Sigmoid colon (tissue), 7 donors: Measurements from ENCODE around the gene HOOK2. TPM values are rescaled to one million over a fixed set of nuclear protein-coding genes. Genes with fewer than 3 reads are reported as not detected.

ENCODE experiments used
- DNase-seq: peaks from one replicate; pipeline ENCODE4 v3.0.0-alpha.2; 2019
- H3K27ac ChIP-seq, 4 donors: fragments of 200-600 bp; sonication (generic); one replicate each; pipeline ENCODE4 v1.5.1; 2016 to 2019; ENCODE audit warnings: mild to moderate bottlenecking in 1 of 4
- H3K27me3 ChIP-seq, 3 donors: fragments of 200-600 bp; sonication (generic); one replicate each; pipeline ENCODE4 v1.5.1; 2019; ENCODE audit warnings: mild to moderate bottlenecking in 1 of 3
- H3K36me3 ChIP-seq, 4 donors: fragments of 200-600 bp; sonication (generic); one replicate each; pipeline ENCODE4 v1.5.1; 2016 to 2019
- H3K4me1 ChIP-seq, 4 donors: fragments of 200-600 bp; sonication (generic); one replicate each; pipeline ENCODE4 v1.5.1; 2017 to 2019
- H3K4me3 ChIP-seq, 4 donors: fragments of 200-600 bp; sonication (generic); one replicate each; pipeline ENCODE4 v1.5.1; 2017 to 2019; ENCODE audit warnings: mild to moderate bottlenecking in 2 of 4, moderate library complexity in 1 of 4
- H3K9me3 ChIP-seq, 4 donors: fragments of 200-600 bp in 3 of 4; sonication (generic) in 3 of 4; one replicate each; pipeline versions ENCODE4 v1.5.1 to v1.6.1; 2013 to 2019
- EP300 ChIP-seq, 4 donors: sonication (generic); formaldehyde crosslinking; IDR thresholded peaks; one replicate each; pipeline ENCODE4 v1.6.1; 2017; ENCODE audit warnings: antibody characterized with exemption in 4 of 4
- POLR2A ChIP-seq, 2 donors: fragments of 450-650 bp; IDR thresholded peaks; one replicate each; pipeline ENCODE4 v1.6.1; 2016; ENCODE audit warnings: antibody characterized with exemption in 2 of 2, mild to moderate bottlenecking in 2 of 2, moderate library complexity in 2 of 2
- POLR2AphosphoS5 ChIP-seq, 4 donors: sonication (generic); formaldehyde crosslinking; IDR thresholded peaks; one replicate each; pipeline ENCODE4 v1.6.1; 2017; ENCODE audit warnings: antibody characterized with exemption in 4 of 4
- WGBS, 2 donors: extraction: QIAGEN DNeasy Blood & Tissue Kit; methylation state at CpG; one replicate each; pipeline ENCODE4 v1.1.7; 2013; 5-methylcytosine and 5-hydroxymethylcytosine counted together
- intact Hi-C: fragments of 100-400 bp; cut with DNase I; formaldehyde crosslinking; loops from one replicate; pipeline ENCODE4 v1.15.1; 2023
- polyA plus RNA-seq, 3 donors: library from polyadenylated mRNA; stranded (reverse); fragments of 200-250 nt; gene quantifications; one replicate each; pipeline ENCODE4 v1.2.3, GENCODE V29; 2013
- total RNA-seq, 4 donors: library from RNA; depleted of rRNA; stranded (reverse); fragments of >200 nt; gene quantifications; one replicate each; pipeline ENCODE4 v1.1.0, GENCODE V29; 2016
- TF ChIP-seq, protein P1 (sequence below), 4 experiments: fragments of 450-650 bp in 3 of 4; fragments of 200-600 bp in 1 of 4; IDR thresholded peaks; one replicate each; pipeline ENCODE4 v1.5.1; 2016 to 2019; ENCODE audit warnings: antibody characterized with exemption in 4 of 4, mild to moderate bottlenecking in 3 of 4, moderate library complexity in 2 of 4
- donor health status: healthy with polysubstance abuse.
- donor health status: Bipolar disorder and iron deficiency.
- donor health status: healthy.

The HOOK2 gene
- total and polyA plus RNA-seq, 7 donors, result 10.2 to 80.4 (median 36.0) TPM

DNA sequence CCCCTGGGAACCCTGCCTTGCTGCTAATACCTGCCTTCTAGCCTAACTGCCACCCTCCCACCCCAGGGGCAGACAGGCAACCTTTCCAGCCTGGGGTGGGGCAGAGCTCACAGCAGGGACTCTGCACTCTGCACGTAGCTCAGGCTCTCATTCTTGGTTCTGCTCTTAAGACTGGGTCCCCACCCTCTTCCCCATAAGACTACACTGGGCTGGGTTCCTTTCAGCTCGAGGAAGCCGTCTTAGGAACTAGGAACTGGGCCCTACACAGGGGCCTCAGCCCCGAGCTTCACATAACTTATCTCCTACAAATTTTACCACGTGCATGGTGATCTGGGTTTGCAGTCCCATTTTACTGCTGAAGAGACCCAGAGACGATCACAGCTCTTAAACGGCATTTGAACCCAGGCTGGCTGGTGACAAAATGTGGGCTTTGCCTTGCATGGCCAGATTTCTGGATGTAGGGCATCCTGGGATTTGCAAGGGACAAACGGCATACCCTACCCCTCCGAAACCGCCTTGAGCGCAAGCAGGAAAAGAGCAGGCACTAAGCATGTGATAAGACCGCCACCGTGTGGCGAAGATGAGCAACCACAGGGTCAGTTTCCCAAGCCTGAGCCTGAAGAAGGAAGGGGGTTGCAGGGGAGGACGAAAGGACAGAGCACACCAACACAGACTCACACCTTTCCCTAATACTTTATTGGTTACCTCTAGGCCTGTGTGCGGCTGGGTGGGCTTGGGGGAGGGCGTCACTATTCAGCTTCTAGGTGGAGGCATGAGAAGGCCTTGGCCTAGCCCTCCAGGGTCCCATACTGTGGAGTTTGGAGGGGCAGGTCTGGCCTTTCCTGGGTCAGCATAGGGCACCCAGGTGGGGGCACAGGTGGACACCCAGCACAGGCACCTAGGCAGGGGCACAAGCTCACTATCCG lies 21.1 kb upstream of the HOOK2 start:
- 4 to 7% methylated on average over 18 of the region's 18 CpGs for WGBS, 2 donors
- peak; percentile 91 for DNase-seq
- H3K36me3 ChIP-seq, result peaks cover 0 to 19% (median 15%) of the 10 kb centered on the region in 4 donors
- no peaks in the 10 kb centered on the region for H3K27me3 ChIP-seq
- H3K4me1 ChIP-seq, result peaks cover 0 to 38% (median 34%) of the 10 kb centered on the region in 4 donors
- H3K27ac ChIP-seq, result peak overlapping the region; percentile 35 to 100 (median 78)
- intact Hi-C loops, result loop anchor here (1.0 kb wide), 1 partner anchor 19 kb away; no protein-coding TSS in a partner anchor
- H3K4me3 ChIP-seq, result no peak overlapping the region
- TF ChIP-seq, protein P1, sequence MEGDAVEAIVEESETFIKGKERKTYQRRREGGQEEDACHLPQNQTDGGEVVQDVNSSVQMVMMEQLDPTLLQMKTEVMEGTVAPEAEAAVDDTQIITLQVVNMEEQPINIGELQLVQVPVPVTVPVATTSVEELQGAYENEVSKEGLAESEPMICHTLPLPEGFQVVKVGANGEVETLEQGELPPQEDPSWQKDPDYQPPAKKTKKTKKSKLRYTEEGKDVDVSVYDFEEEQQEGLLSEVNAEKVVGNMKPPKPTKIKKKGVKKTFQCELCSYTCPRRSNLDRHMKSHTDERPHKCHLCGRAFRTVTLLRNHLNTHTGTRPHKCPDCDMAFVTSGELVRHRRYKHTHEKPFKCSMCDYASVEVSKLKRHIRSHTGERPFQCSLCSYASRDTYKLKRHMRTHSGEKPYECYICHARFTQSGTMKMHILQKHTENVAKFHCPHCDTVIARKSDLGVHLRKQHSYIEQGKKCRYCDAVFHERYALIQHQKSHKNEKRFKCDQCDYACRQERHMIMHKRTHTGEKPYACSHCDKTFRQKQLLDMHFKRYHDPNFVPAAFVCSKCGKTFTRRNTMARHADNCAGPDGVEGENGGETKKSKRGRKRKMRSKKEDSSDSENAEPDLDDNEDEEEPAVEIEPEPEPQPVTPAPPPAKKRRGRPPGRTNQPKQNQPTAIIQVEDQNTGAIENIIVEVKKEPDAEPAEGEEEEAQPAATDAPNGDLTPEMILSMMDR (IDR thresholded peaks at IDR 0.05), result peak; percentile 95 to 99 (median 98)
- TF ChIP-seq POLR2A (IDR thresholded peaks at IDR 0.05) (no peak), POLR2AphosphoS5 (IDR thresholded peaks at IDR 0.05) (peak in 3 of 4 donors; percentile 10 to 34 (median 21)), EP300 (IDR thresholded peaks at IDR 0.05) (no peak)
- no peaks in the 10 kb centered on the region for H3K9me3 ChIP-seq

DNA sequence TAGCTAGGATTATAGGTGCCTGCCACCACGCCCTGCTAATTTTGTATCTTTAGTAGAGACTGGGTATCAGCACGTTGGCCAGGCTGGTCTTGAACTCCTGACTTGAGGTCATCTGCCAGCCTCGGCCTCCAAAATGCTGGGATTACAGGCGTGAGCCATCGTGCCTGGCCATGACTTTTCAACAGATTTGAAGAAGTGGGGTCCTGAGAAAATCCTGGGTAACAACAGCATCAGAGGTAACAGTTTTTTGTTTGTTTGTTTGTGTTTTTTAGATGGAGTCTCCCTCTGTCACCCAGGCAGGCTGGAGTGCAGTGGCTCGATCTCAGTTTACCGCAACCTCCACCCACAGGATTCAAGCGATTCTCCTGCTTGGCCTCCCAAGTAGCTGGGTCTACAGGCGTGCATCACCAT lies 19.6 kb upstream of the HOOK2 start:
- intact Hi-C loops, result loop anchor here (5.0 kb wide), 3 partner anchors 212 to 1052 kb away; partner anchors contain the start of genes IER2 and STX10
- H3K4me3 ChIP-seq, result no peak overlapping the region

DNA sequence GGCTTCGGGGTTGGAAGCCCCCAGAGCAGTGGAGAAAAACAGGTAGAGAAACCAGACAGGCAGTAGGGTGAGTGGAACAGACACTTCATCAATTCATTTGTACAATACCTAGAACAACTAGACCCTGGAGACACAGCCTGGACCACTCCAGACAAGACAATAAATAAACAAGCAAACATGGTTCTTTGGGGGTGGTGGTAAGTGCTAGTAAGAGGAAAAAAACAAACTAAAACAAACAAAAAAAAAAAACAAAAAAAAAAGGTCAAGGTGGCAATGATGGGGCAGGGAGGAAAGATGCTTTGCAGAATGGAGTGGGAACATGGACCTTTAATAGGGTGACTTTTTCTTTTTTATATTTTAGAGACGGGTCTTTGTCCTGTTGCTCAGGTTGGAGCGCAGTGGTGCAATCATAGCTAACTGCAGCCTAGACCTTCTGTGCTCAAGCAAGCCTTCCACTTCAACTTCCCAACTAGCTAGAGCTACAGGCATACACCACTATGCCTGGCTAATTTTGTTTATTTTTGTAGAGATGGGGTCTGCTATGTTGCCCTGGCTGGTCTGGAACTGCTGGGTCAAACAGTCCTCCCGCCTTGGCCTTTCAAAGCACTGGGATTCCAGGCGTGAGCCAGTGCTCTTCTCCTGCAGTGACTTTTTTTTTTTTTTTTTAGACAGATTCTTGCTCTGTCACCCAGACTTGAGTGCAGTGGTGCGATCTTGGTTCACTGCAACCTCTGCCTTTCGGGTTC lies 19.0 kb upstream of the HOOK2 start:
- Histone ChIP-seq H3K4me1 (peaks cover 0 to 35% (median 28%) of the 10 kb centered on the region in 4 donors), H3K27me3 (no peaks in the 10 kb centered on the region), H3K36me3 (peaks cover 0 to 8% (median 7%) of the 10 kb centered on the region in 4 donors), H3K27ac (peak overlapping the region; percentile 97 to 100 (median 98)), H3K4me3 (peak overlapping the region; percentile 72 to 99 (median 90)), H3K9me3 (no peaks in the 10 kb centered on the region)
- intact Hi-C loops, result loop anchor here (5.0 kb wide), 3 partner anchors 213 to 1053 kb away; partner anchors contain the start of genes IER2 and STX10
- DNase-seq, result no peak
- whole genome bisulfite sequencing, 2 donors, result 65 to 69% methylated on average over 7 of the region's 7 CpGs
- TF ChIP-seq POLR2AphosphoS5 (IDR thresholded peaks at IDR 0.05) (no peak), POLR2A (IDR thresholded peaks at IDR 0.05) (no peak), EP300 (IDR thresholded peaks at IDR 0.05) (no peak)
- TF ChIP-seq, protein P1 (IDR thresholded peaks at IDR 0.05), result no peak

More for the DNA sequence above, 19.6 kb upstream of the HOOK2 start:
- Histone ChIP-seq H3K27ac (peak overlapping the region; percentile 97 to 100 (median 98)), H3K4me1 (peaks cover 0 to 33% (median 29%) of the 10 kb centered on the region in 4 donors), H3K9me3 (no peaks in the 10 kb centered on the region), H3K36me3 (peaks cover 0 to 14% (median 13%) of the 10 kb centered on the region in 4 donors), H3K27me3 (no peaks in the 10 kb centered on the region)
- no peak for TF ChIP-seq EP300 (IDR thresholded peaks at IDR 0.05)
- TF ChIP-seq POLR2AphosphoS5 (IDR thresholded peaks at IDR 0.05), result no peak
- TF ChIP-seq, protein P1 (IDR thresholded peaks at IDR 0.05), result no peak
- no peak for TF ChIP-seq POLR2A (IDR thresholded peaks at IDR 0.05)
- 85 to 93% methylated on average over 9 of the region's 9 CpGs for WGBS, 2 donors
- DNase-seq, result no peak

DNA sequence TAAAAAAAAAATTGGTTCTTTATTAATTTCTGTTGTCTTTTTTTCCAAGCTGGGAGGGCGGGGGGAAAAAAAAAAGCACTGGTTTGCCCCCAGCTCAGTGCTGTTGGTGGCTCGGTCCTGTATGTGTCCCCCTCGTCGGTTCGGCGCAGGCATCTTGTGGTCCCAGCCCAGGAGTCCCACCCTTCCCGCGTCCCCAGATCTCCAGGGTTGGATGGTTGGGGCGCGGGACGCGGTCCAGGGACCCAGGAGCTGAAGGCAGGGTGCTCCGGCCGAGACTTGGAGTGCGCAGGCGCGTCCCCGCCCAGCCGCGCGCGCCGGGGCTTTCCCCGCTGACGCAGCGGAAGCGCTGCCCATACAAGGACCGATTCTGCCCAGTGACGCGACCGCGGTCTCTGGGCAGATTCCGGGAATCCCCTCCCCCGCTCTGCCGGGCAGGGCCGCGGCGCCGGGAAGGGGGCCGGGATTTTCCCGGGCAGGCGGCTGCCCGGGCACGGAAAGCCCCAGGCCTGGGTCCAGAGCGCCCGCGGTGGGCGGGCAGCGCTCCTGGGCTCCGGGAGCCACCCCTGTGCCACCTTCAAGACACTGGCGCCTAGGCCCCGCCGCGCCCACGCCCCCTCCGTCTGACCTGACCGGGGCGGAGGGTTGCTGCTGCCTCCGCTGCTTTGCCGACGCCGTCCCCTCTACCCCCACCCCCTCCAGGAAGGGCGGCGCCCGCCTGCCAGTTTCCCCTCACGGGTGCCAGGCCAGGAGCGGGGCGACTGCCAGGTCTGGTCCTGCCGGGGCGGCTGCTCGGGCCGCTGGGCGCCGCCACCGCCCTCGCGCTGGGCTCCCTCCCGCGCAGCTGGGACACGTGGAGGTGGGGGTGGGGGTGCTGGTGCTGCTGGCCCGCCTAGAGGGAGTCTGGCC lies 18.2 kb upstream of the HOOK2 start:
- 0% methylated on average over 81 of the region's 81 CpGs for WGBS, 2 donors
- DNase-seq, result peak; percentile 97
- intact Hi-C loops, result loop anchor here (5.0 kb wide), 3 partner anchors 214 to 1054 kb away; partner anchors contain the start of genes IER2 and STX10

More for the DNA sequence above, 18.2 kb upstream of the HOOK2 start:
- TF ChIP-seq EP300 (IDR thresholded peaks at IDR 0.05) (peak in 2 of 4 donors; percentile 90 to 97), POLR2A (IDR thresholded peaks at IDR 0.05) (peak; percentile 49 to 61), POLR2AphosphoS5 (IDR thresholded peaks at IDR 0.05) (peak; percentile 85 to 97 (median 91))
- TF ChIP-seq, protein P1 (IDR thresholded peaks at IDR 0.05), result no peak
- H3K27ac ChIP-seq, result peak overlapping the region; percentile 97 to 100 (median 98)
- H3K4me1 ChIP-seq, result peaks cover 0 to 43% (median 37%) of the 10 kb centered on the region in 4 donors
- no peaks in the 10 kb centered on the region for H3K9me3 ChIP-seq
- H3K27me3 ChIP-seq, result no peaks in the 10 kb centered on the region
- H3K4me3 ChIP-seq, result peak overlapping the region; percentile 72 to 99 (median 90)
- peaks cover 0 to under 1% (median 0%) of the 10 kb centered on the region in 4 donors for H3K36me3 ChIP-seq
